Upper lobe of left lung (tissue), 6 donors: ENCODE measurements around the gene NF1. TPM values are rescaled to one million over a fixed set of nuclear protein-coding genes. Genes with fewer than 3 reads are reported as not detected.

Experiments used
- ATAC-seq, 2 donors: fragments of 200-7000 bp; cut with Tn5 transposase; one replicate each; pipeline ENCODE4 v1.9.1; 2022; ENCODE audit warnings: mild to moderate bottlenecking in 2 of 2, moderate library complexity in 2 of 2; ENCODE audit not compliant: low FRiP score in 2 of 2
- DNase-seq, 2 donors: peaks; one replicate each; pipeline ENCODE4 v3.0.0-alpha.2; 2019 to 2020
- H3K27ac ChIP-seq, 4 donors: fragments of 200-600 bp; sonication (generic); one replicate each; pipeline ENCODE4 v1.5.1; 2016 to 2019
- H3K27me3 ChIP-seq, 4 donors: fragments of 200-600 bp; sonication (generic); one replicate each; pipeline ENCODE4 v1.5.1; 2017 to 2019
- H3K36me3 ChIP-seq, 4 donors: fragments of 200-600 bp; sonication (generic); one replicate each; pipeline ENCODE4 v1.5.1; 2016 to 2019
- H3K4me1 ChIP-seq, 4 donors: fragments of 200-600 bp; sonication (generic); one replicate each; pipeline ENCODE4 v1.5.1; 2018 to 2019
- H3K4me3 ChIP-seq, 4 donors: fragments of 200-600 bp; sonication (generic); one replicate each; pipeline ENCODE4 v1.5.1; 2017 to 2019; ENCODE audit warnings: mild to moderate bottlenecking in 2 of 4, moderate library complexity in 1 of 4
- H3K9me3 ChIP-seq, 4 donors: fragments of 200-600 bp; sonication (generic); one replicate each; pipeline ENCODE4 v1.5.1; 2018 to 2019
- CTCF ChIP-seq, 6 experiments: fragments of 450-650 bp in 4 of 6; fragments of 200-600 bp in 2 of 6; sonication (generic) in 2 of 6; IDR thresholded peaks; one replicate each; pipeline ENCODE4 v1.5.1; 2016 to 2019; ENCODE audit warnings: antibody characterized with exemption in 6 of 6
- EP300 ChIP-seq, 4 donors: sonication (generic); formaldehyde crosslinking; IDR thresholded peaks; one replicate each; pipeline ENCODE4 v1.5.1; 2017; ENCODE audit warnings: antibody characterized with exemption in 4 of 4, control low read depth in 2 of 4
- POLR2A ChIP-seq, 4 donors: fragments of 450-650 bp; IDR thresholded peaks; one replicate each; pipeline ENCODE4 v1.5.1; 2016 to 2017; ENCODE audit warnings: antibody characterized with exemption in 4 of 4, mild to moderate bottlenecking in 2 of 4
- POLR2AphosphoS5 ChIP-seq, 2 donors: sonication (generic); formaldehyde crosslinking; IDR thresholded peaks; one replicate each; pipeline ENCODE4 v1.5.1; 2017; ENCODE audit warnings: antibody characterized with exemption in 2 of 2
- WGBS, 2 donors: methylation state at CpG; one replicate each; pipeline ENCODE4 v1.1.5; 2017 to 2018; 5-methylcytosine and 5-hydroxymethylcytosine counted together
- total RNA-seq, 6 donors: library from RNA; depleted of rRNA in 4 of 6; stranded (reverse); fragments of >200 nt in 4 of 6; gene quantifications; one replicate each; pipeline versions ENCODE4 v1.1.0 to v1.2.1, GENCODE V29; 2016 to 2021
- donor health status: DM: no; HTN: no; CAD: no; lungs with moderate emphysema.
- donor health status: DM: no; HTN: yes; CAD: no; lungs with severe emphysema.

NF1 gene
- total RNA-seq, 6 donors from 2014 or later, result 35.5 to 85.1 (median 47.1) TPM

DNA sequence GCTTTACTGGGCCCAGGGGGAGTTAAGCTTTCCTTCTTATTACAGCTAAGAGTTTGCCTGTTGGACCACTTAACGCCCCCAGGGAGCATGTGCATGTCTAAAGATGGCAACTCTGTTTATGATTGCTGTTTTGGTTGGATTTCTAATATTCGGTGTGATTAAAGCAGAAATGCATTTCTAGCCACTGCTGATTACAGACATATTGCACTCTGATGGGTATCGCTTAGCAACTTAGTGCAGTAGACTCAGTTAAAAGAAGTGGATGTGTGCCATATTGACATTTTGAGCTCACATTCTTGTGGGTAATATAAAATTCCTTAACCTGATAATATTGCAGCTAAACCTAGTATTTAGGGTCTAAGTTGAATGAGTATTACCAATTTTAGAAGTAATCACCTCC, 4.2 kb downstream of the NF1 start:
- H3K36me3 ChIP-seq, result no peaks in the 10 kb centered on the region
- no peak overlapping the region for H3K27ac ChIP-seq
- ATAC-seq (no peak), DNase-seq (no peak)
- H3K27me3 ChIP-seq, result no peaks in the 10 kb centered on the region
- TF ChIP-seq CTCF (IDR thresholded peaks at IDR 0.05), result no peak
- TF ChIP-seq EP300 (IDR thresholded peaks at IDR 0.05), result no peak
- TF ChIP-seq POLR2AphosphoS5 (IDR thresholded peaks at IDR 0.05), result no peak
- no peak for TF ChIP-seq POLR2A (IDR thresholded peaks at IDR 0.05)
- H3K4me1 ChIP-seq, result peaks cover 0 to 27% (median 13%) of the 10 kb centered on the region in 4 donors
- 86 to 93% methylated on average over 3 of the region's 3 CpGs for WGBS, 2 donors
- H3K9me3 ChIP-seq, result no peaks in the 10 kb centered on the region
- H3K4me3 ChIP-seq, result no peak overlapping the region

DNA sequence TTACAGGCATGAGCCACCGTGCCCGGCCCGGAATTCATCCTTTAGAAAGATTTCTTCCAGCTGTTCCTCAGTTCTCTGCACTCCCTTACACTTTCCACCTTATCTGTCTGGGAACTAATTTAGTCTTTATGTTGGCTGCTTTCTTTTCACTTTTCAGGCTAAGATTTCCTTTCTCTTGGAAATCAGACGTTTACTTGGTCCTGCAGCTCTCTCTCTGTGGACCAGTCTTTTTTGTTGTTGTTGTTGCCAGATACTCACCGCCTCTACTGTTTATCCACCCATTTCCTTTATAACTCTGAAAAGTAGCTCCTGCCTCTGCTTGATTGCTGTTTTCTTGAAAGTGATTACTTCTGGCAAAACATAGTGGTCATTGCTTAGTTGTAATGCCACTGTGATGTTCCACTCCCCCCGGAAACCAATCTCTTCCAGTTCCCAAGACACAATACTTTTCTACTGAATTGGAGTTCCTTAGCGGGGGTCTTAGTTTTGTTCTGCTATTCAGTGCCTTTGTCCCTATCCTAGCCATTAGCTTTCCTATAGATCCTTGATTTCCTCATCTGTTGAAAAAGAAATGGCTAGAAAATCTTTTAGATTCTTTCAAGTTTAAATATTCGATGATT, 6.2 kb downstream of the NF1 start:
- WGBS, 2 donors, result 70 to 76% methylated on average over 8 of the region's 8 CpGs
- TF ChIP-seq EP300 (IDR thresholded peaks at IDR 0.05) (no peak), POLR2AphosphoS5 (IDR thresholded peaks at IDR 0.05) (no peak), CTCF (IDR thresholded peaks at IDR 0.05) (no peak), POLR2A (IDR thresholded peaks at IDR 0.05) (no peak)
- Histone ChIP-seq H3K27ac (no peak overlapping the region), H3K4me3 (no peak overlapping the region), H3K4me1 (peaks cover 0 to 25% (median 9%) of the 10 kb centered on the region in 4 donors), H3K27me3 (no peaks in the 10 kb centered on the region), H3K9me3 (no peaks in the 10 kb centered on the region), H3K36me3 (peaks cover 0 to 3% (median 0%) of the 10 kb centered on the region in 4 donors)
- no peak for ATAC-seq
- DNase-seq, result no peak

DNA sequence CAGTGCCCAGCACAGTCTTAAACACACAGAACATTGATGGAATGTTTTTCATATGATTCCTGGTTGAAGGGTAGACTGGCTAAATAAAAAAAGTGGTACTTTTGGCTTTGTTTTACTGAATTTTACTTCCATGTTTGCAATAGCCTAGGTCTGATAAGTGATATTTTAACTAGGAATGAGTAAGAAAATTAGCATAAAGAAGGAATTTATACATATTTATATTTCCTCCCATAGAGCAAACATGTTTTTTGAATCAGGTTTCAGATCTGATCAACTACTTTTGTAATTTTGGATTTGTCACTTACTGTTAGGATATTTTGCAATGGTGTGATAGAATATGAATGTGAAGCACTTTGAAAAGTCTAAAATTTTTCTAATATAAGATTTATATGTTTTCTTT, 7.2 kb downstream of the NF1 start:
- ATAC-seq (no peak), DNase-seq (no peak)
- Histone ChIP-seq H3K36me3 (peaks cover 0 to 3% (median 0%) of the 10 kb centered on the region in 4 donors), H3K4me1 (peaks cover 0 to 15% (median 3%) of the 10 kb centered on the region in 4 donors), H3K4me3 (no peak overlapping the region), H3K27ac (no peak overlapping the region), H3K27me3 (no peaks in the 10 kb centered on the region), H3K9me3 (no peaks in the 10 kb centered on the region)
- TF ChIP-seq EP300 (IDR thresholded peaks at IDR 0.05), result no peak

- peaks cover 0 to 3% (median 0%) of the 10 kb centered on the region in 4 donors for H3K36me3 ChIP-seq
- TF ChIP-seq EP300 (IDR thresholded peaks at IDR 0.05) (no peak), CTCF (IDR thresholded peaks at IDR 0.05) (no peak), POLR2AphosphoS5 (IDR thresholded peaks at IDR 0.05) (no peak)
- peaks cover 0 to 14% (median 2%) of the 10 kb centered on the region in 4 donors for H3K4me1 ChIP-seq
- DNase-seq (no peak), ATAC-seq (no peak)
- H3K27ac ChIP-seq, result no peak overlapping the region
- no peaks in the 10 kb centered on the region for H3K9me3 ChIP-seq
- H3K4me3 ChIP-seq, result no peak overlapping the region
- 72 to 73% methylated on average over 1 of the region's 1 CpG for WGBS, 2 donors
- H3K27me3 ChIP-seq, result no peaks in the 10 kb centered on the region
These were observed 11.2 kb downstream of the NF1 start for GRCh38 chr17:31105991-31106390.

GRCh38 chr17:31111183-31111582, 16.4 kb downstream of the NF1 start:
- Histone ChIP-seq H3K4me1 (peaks cover 0 to 8% (median 6%) of the 10 kb centered on the region in 4 donors), H3K4me3 (no peak overlapping the region), H3K27me3 (no peaks in the 10 kb centered on the region), H3K27ac (no peak overlapping the region), H3K9me3 (no peaks in the 10 kb centered on the region), H3K36me3 (no peaks in the 10 kb centered on the region)
- DNase-seq (no peak), ATAC-seq (no peak)
- 30 to 42% methylated on average over 2 of the region's 2 CpGs for WGBS, 2 donors
- TF ChIP-seq EP300 (IDR thresholded peaks at IDR 0.05) (no peak), CTCF (IDR thresholded peaks at IDR 0.05) (no peak), POLR2AphosphoS5 (IDR thresholded peaks at IDR 0.05) (no peak), POLR2A (IDR thresholded peaks at IDR 0.05) (no peak)
